SU-DHL-6 (cell line): ENCODE measurements around the gene SIAE.

Experiments used
- EZH2phosphoT487 ChIP-seq: fragments of 200-600 bp; sonication (generic), shearing (Covaris generic); conservative IDR thresholded peaks from 2 replicates; pipeline ENCODE4 v1.6.1; 2018; ENCODE audit warnings: mild to moderate bottlenecking, antibody characterized with exemption, low read length, moderate library complexity, mixed read lengths
- TF ChIP-seq, protein P1 (sequence below): fragments of 200-600 bp; sonication (generic); IDR thresholded peaks from one replicate; pipeline ENCODE4 v1.5.1; 2017; ENCODE audit warnings: antibody characterized with exemption, mild to moderate bottlenecking, low read length, moderate library complexity; ENCODE audit not compliant: insufficient read depth, poor library complexity, severe bottlenecking

DNA sequence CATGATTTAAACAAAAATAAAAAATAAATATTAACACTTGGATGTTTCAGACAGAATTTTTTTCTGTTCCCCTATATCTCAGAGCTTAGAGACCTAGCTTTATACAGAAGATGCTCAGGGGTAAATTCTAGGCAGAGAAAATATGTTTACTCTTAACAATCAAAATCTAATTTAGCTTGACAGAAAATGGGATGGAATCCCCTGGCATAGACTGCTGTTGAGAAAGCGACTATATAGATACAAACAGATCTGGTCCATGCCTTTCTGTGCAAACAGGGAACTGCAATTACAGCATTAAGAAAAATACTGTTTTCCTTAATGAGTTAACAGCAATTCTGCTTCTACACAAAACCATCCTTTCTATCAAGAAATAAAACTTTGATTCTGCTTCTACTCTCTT lies 14.6 kb downstream of the SIAE start:
- TF ChIP-seq, protein P1, sequence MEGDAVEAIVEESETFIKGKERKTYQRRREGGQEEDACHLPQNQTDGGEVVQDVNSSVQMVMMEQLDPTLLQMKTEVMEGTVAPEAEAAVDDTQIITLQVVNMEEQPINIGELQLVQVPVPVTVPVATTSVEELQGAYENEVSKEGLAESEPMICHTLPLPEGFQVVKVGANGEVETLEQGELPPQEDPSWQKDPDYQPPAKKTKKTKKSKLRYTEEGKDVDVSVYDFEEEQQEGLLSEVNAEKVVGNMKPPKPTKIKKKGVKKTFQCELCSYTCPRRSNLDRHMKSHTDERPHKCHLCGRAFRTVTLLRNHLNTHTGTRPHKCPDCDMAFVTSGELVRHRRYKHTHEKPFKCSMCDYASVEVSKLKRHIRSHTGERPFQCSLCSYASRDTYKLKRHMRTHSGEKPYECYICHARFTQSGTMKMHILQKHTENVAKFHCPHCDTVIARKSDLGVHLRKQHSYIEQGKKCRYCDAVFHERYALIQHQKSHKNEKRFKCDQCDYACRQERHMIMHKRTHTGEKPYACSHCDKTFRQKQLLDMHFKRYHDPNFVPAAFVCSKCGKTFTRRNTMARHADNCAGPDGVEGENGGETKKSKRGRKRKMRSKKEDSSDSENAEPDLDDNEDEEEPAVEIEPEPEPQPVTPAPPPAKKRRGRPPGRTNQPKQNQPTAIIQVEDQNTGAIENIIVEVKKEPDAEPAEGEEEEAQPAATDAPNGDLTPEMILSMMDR, result no peak
- TF ChIP-seq EZH2phosphoT487, result no peak
